CD14-positive monocyte (primary cell): ENCODE data around the gene CNTN5. TPM values are rescaled to one million over a fixed set of nuclear protein-coding genes. Genes with fewer than 3 reads are reported as not detected.

Experiments used
- DNase-seq, 3 donors: peaks; one replicate each; pipeline ENCODE4 v3.0.0-alpha.2; 2011 to 2022
- H2AFZ ChIP-seq: 2 replicates; pipeline ENCODE4 v1.6.0; 2012; ENCODE audit warnings: mild to moderate bottlenecking, low read depth, low read length, inconsistent platforms; ENCODE audit not compliant: insufficient read depth, poor library complexity, severe bottlenecking
- H3K27ac ChIP-seq, 2 donors: 1 replicate in 1 of 2; 2 replicates in 1 of 2; pipeline ENCODE4 v1.5.1; 2012 to 2013; ENCODE audit warnings: low read length in 2 of 2, control low read depth in 1 of 2, inconsistent platforms in 1 of 2, low read depth in 1 of 2, mild to moderate bottlenecking in 1 of 2
- H3K27me3 ChIP-seq, 2 donors: one replicate each; pipeline versions ENCODE4 v1.6.0 to v1.6.1; 2011 to 2013; ENCODE audit warnings: low read length in 2 of 2; ENCODE audit not compliant: control insufficient read depth in 2 of 2, insufficient read depth in 2 of 2
- H3K36me3 ChIP-seq, 2 donors: replicated peaks in 1 of 2; 1 replicate in 1 of 2; 2 replicates in 1 of 2; pipeline versions ENCODE4 v1.5.1 to v1.6.1; 2012 to 2013; ENCODE audit warnings: low read length in 2 of 2, control low read depth in 1 of 2, inconsistent platforms in 1 of 2, mild to moderate bottlenecking in 1 of 2; ENCODE audit not compliant: insufficient read depth in 2 of 2, control insufficient read depth in 1 of 2
- H3K4me1 ChIP-seq, 2 donors: 1 replicate in 1 of 2; 2 replicates in 1 of 2; pipeline versions ENCODE4 v1.5.1 to v1.6.1; 2012 to 2013; ENCODE audit warnings: low read length in 2 of 2, control low read depth in 1 of 2, inconsistent platforms in 1 of 2, mild to moderate bottlenecking in 1 of 2, moderate library complexity in 1 of 2; ENCODE audit not compliant: insufficient read depth in 2 of 2, control insufficient read depth in 1 of 2
- H3K4me2 ChIP-seq: replicated peaks from 2 replicates; pipeline ENCODE3; 2012; ENCODE audit warnings: low read length, moderate library complexity, mild to moderate bottlenecking; ENCODE audit not compliant: poor library complexity, severe bottlenecking; ENCODE audit errors: extremely low read depth
- H3K4me3 ChIP-seq, 3 experiments: fragments of 200-600 bp in 1 of 3; sonication (generic) in 1 of 3; replicated peaks in 1 of 3; 1 replicate in 2 of 3; 2 replicates in 1 of 3; pipeline ENCODE4 v1.5.1; 2011 to 2013; ENCODE audit warnings: low read length in 3 of 3, mild to moderate bottlenecking in 3 of 3, control low read depth in 2 of 3, low read depth in 2 of 3, inconsistent platforms in 1 of 3, moderate library complexity in 1 of 3
- H3K79me2 ChIP-seq: 2 replicates; pipeline ENCODE4 v1.6.0; 2012; ENCODE audit warnings: mild to moderate bottlenecking, control low read depth, inconsistent platforms, low read length, moderate library complexity; ENCODE audit not compliant: insufficient read depth
- H3K9ac ChIP-seq: 2 replicates; pipeline ENCODE4 v1.6.0; 2017; ENCODE audit warnings: low read length, mild to moderate bottlenecking; ENCODE audit not compliant: insufficient read depth, poor library complexity, severe bottlenecking
- H3K9me3 ChIP-seq, 2 donors: replicated peaks in 1 of 2; 1 replicate in 1 of 2; 2 replicates in 1 of 2; pipeline versions ENCODE4 v1.5.1 to v1.6.1; 2012 to 2013; ENCODE audit warnings: low read length in 2 of 2, control low read depth in 1 of 2; ENCODE audit not compliant: control insufficient read depth in 1 of 2, insufficient read depth in 1 of 2
- H4K20me1 ChIP-seq: 2 replicates; pipeline ENCODE4 v1.6.0; 2012; ENCODE audit warnings: mild to moderate bottlenecking, low read length, control low read depth, moderate library complexity; ENCODE audit not compliant: insufficient read depth
- H3K27ac Mint-ChIP-seq, 7 donors: one replicate each; pipeline ENCODE4 v1.8.0; 2020; ENCODE audit warnings: mild to moderate bottlenecking in 7 of 7, mixed read lengths in 7 of 7, moderate library complexity in 6 of 7, inconsistent platforms in 2 of 7
- H3K27me3 Mint-ChIP-seq, 3 donors: one replicate each; pipeline ENCODE4 v1.8.0; 2021 to 2022; ENCODE audit warnings: low read depth in 3 of 3, mild to moderate bottlenecking in 3 of 3, mixed read lengths in 3 of 3, moderate library complexity in 3 of 3, inconsistent platforms in 1 of 3
- H3K36me3 Mint-ChIP-seq, 2 donors: one replicate each; pipeline ENCODE4 v1.8.0; 2020; ENCODE audit warnings: mixed read lengths in 2 of 2, inconsistent platforms in 1 of 2, mild to moderate bottlenecking in 1 of 2
- H3K4me1 Mint-ChIP-seq: one replicate; pipeline ENCODE4 v1.8.0; 2020; ENCODE audit warnings: mild to moderate bottlenecking, mixed read lengths
- H3K4me3 Mint-ChIP-seq, 2 donors: one replicate each; pipeline ENCODE4 v1.8.0; 2020; ENCODE audit warnings: mild to moderate bottlenecking in 2 of 2, mixed read lengths in 2 of 2, moderate library complexity in 1 of 2
- H3K9me3 Mint-ChIP-seq, 7 donors: one replicate each; pipeline ENCODE4 v1.8.0; 2020 to 2022; ENCODE audit warnings: mixed read lengths in 7 of 7, mild to moderate bottlenecking in 6 of 7, moderate library complexity in 6 of 7, inconsistent platforms in 2 of 7
- WGBS: methylation state at CpG from one replicate; pipeline ENCODE4 v1.1.5; 2013; ENCODE audit warnings: missing lambda C conversion rate; ENCODE audit not compliant: insufficient coverage; 5-methylcytosine and 5-hydroxymethylcytosine counted together
- intact Hi-C, 2 donors: fragments of 100-400 bp; cut with micrococcal nuclease; formaldehyde crosslinking; loops; one replicate each; pipeline versions ENCODE4 v1.15.0 to v1.15.1; 2023
- polyA plus RNA-seq, 3 donors: library from polyadenylated mRNA; depleted of rRNA in 1 of 3; unstranded in 2 of 3; stranded (reverse) in 1 of 3; fragments of 300-500 nt in 2 of 3; fragments of >200 nt in 1 of 3; fragmentation: Illumina TruSeq in 2 of 3; gene quantifications; 1 replicate in 2 of 3; 2 replicates in 1 of 3; pipeline ENCODE4 v1.2.3, GENCODE V29; 2012 to 2021
- TF ChIP-seq, protein P1 (sequence below): fragments of 200-600 bp; IDR thresholded peaks from one replicate; pipeline ENCODE4 v1.8.0; 2022; ENCODE audit warnings: antibody characterized with exemption, mild to moderate bottlenecking

The CNTN5 gene
- polyA plus RNA-seq, 3 donors, result not detected

DNA sequence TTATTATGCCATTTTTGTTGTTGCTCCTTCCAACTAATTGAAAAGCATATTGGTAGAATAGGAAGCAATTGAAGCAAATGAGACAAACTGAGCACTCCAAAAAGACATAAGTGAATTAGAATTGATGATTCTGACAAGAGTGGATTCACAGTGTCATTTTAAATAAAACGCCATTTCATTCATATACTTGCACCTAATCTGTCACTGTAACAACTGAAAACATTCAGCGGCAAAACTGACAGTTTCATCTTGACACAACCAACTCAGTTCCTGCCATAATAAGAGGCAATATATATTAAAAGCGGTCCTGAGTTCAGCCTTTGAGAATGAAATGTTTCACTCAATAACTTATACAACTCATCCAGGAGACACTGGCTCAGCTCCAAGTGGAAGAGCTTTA is 306.8 kb downstream of the CNTN5 start:
- DNase-seq, result no peak
- no peaks in the 10 kb centered on the region for H3K36me3 ChIP-seq
- intact Hi-C loops, result no loop called here
- no peak overlapping the region for H3K27ac ChIP-seq
- H2AFZ ChIP-seq, result no peak overlapping the region
- no peak overlapping the region for H3K4me3 ChIP-seq
- Mint-ChIP-seq H3K4me3 (no peak overlapping the region), H3K27ac (no peak overlapping the region), H3K4me1 (no peaks in the 10 kb centered on the region), H3K9me3 (peaks cover 0 to 2% (median 0%) of the 10 kb centered on the region in 7 donors), H3K27me3 (peaks cover 0 to 2% (median 0%) of the 10 kb centered on the region in 3 donors), H3K36me3 (no peaks in the 10 kb centered on the region)
- no peak overlapping the region for H3K4me2 ChIP-seq
- H4K20me1 ChIP-seq, result no peaks in the 10 kb centered on the region
- WGBS, result no CpG with 5 or more reads among the region's 3 CpGs
- no peak overlapping the region for H3K9ac ChIP-seq
- no peaks in the 10 kb centered on the region for H3K4me1 ChIP-seq
- no peaks in the 10 kb centered on the region for H3K27me3 ChIP-seq
- no peaks in the 10 kb centered on the region for H3K9me3 ChIP-seq
- H3K79me2 ChIP-seq, result no peaks in the 10 kb centered on the region
- TF ChIP-seq, protein P1, sequence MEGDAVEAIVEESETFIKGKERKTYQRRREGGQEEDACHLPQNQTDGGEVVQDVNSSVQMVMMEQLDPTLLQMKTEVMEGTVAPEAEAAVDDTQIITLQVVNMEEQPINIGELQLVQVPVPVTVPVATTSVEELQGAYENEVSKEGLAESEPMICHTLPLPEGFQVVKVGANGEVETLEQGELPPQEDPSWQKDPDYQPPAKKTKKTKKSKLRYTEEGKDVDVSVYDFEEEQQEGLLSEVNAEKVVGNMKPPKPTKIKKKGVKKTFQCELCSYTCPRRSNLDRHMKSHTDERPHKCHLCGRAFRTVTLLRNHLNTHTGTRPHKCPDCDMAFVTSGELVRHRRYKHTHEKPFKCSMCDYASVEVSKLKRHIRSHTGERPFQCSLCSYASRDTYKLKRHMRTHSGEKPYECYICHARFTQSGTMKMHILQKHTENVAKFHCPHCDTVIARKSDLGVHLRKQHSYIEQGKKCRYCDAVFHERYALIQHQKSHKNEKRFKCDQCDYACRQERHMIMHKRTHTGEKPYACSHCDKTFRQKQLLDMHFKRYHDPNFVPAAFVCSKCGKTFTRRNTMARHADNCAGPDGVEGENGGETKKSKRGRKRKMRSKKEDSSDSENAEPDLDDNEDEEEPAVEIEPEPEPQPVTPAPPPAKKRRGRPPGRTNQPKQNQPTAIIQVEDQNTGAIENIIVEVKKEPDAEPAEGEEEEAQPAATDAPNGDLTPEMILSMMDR, result no peak

DNA sequence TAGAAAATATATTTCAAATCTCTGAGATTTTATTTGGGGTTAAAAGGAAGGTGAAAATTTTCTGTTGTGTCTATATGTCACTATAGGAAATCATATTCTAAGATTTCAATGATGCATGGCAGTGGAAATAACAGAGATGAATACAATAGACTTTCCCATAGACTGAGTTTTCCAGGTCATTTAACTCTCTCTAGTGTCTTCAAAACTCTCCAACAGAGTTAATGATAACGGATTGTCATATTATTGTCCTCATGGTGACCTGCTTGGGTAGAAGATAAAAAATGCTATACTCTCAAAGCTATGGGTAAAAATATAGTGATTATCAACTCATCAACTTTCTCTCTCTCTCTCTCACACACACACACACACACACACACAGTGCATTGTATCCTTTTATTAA is 312.9 kb downstream of the CNTN5 start:
- no peaks in the 10 kb centered on the region for H3K4me1 Mint-ChIP-seq
- H3K79me2 ChIP-seq, result no peaks in the 10 kb centered on the region
- intact Hi-C loops, result no loop called here

More for the DNA sequence above, 312.9 kb downstream of the CNTN5 start:
- peaks cover 0 to 3% (median 0%) of the 10 kb centered on the region in 7 donors for H3K9me3 Mint-ChIP-seq
- H3K27me3 Mint-ChIP-seq, result peaks cover 0 to 2% (median 0%) of the 10 kb centered on the region in 3 donors
- no peak overlapping the region for H3K4me3 ChIP-seq
- no peaks in the 10 kb centered on the region for H3K36me3 Mint-ChIP-seq
- H3K36me3 ChIP-seq, result no peaks in the 10 kb centered on the region
- H3K4me2 ChIP-seq, result no peak overlapping the region
- no peaks in the 10 kb centered on the region for H3K27me3 ChIP-seq
- no peak overlapping the region for H2AFZ ChIP-seq
- no peaks in the 10 kb centered on the region for H3K4me1 ChIP-seq
- no peaks in the 10 kb centered on the region for H4K20me1 ChIP-seq
- H3K27ac Mint-ChIP-seq, result no peak overlapping the region
- H3K4me3 Mint-ChIP-seq, result no peak overlapping the region
- TF ChIP-seq, protein P1, result no peak
- H3K27ac ChIP-seq, result no peak overlapping the region
- H3K9me3 ChIP-seq, result no peaks in the 10 kb centered on the region
- WGBS, result no CpG with 5 or more reads among the region's 1 CpG
- no peak for DNase-seq
- H3K9ac ChIP-seq, result no peak overlapping the region
